Aorta (tissue), 5 donors: ENCODE data around the gene EEF2K. TPM values are rescaled to one million over a fixed set of nuclear protein-coding genes. Genes with fewer than 3 reads are reported as not detected.

Source experiments
- ATAC-seq: fragments of 200-7000 bp; cut with Tn5 transposase; one replicate; pipeline ENCODE4 v1.9.1; 2022; ENCODE audit warnings: moderate library complexity; ENCODE audit not compliant: low FRiP score
- DNase-seq, 2 donors: peaks; one replicate each; pipeline ENCODE4 v3.0.0-alpha.2; 2020
- H3K27ac ChIP-seq, 2 donors: one replicate each; pipeline ENCODE4 v1.5.1; 2013; ENCODE audit warnings: low read length in 2 of 2, mild to moderate bottlenecking in 2 of 2, moderate library complexity in 2 of 2, control low read depth in 1 of 2, inconsistent platforms in 1 of 2, low read depth in 1 of 2
- H3K27me3 ChIP-seq, 2 donors: one replicate each; pipeline ENCODE4 v1.6.1; 2013; ENCODE audit warnings: control low read depth in 1 of 2, low read length in 1 of 2, mild to moderate bottlenecking in 1 of 2, moderate library complexity in 1 of 2; ENCODE audit not compliant: insufficient read depth in 2 of 2, control insufficient read depth in 1 of 2
- H3K36me3 ChIP-seq, 2 donors: one replicate each; pipeline ENCODE4 v1.6.1; 2013; ENCODE audit warnings: control low read depth in 1 of 2, low read length in 1 of 2, mild to moderate bottlenecking in 1 of 2; ENCODE audit not compliant: insufficient read depth in 2 of 2, control insufficient read depth in 1 of 2
- H3K4me1 ChIP-seq, 2 donors: one replicate each; pipeline ENCODE4 v1.6.1; 2013; ENCODE audit warnings: low read length in 2 of 2, control low read depth in 1 of 2, mild to moderate bottlenecking in 1 of 2, moderate library complexity in 1 of 2; ENCODE audit not compliant: insufficient read depth in 2 of 2, control insufficient read depth in 1 of 2
- H3K4me3 ChIP-seq, 2 donors: one replicate each; pipeline ENCODE4 v1.5.1; 2013; ENCODE audit warnings: low read length in 2 of 2, control low read depth in 1 of 2, mild to moderate bottlenecking in 1 of 2
- H3K9me3 ChIP-seq: one replicate; pipeline ENCODE4 v1.6.1; 2013; ENCODE audit warnings: mild to moderate bottlenecking, low read length; ENCODE audit not compliant: control insufficient read depth
- WGBS, 2 donors: extraction: QIAGEN DNeasy Blood & Tissue Kit; methylation state at CpG; one replicate each; pipeline ENCODE4 v1.1.7; 2013; 5-methylcytosine and 5-hydroxymethylcytosine counted together
- intact Hi-C, 2 donors: fragments of 100-400 bp; cut with DNase I; formaldehyde crosslinking; loops; one replicate each; pipeline versions ENCODE4 v1.14.2 to v1.15.0; 2022
- polyA plus RNA-seq, 2 donors: library from polyadenylated mRNA; stranded (reverse); fragments of 200-250 nt; gene quantifications; one replicate each; pipeline ENCODE4 v1.2.3, GENCODE V29; 2013
- total RNA-seq, 2 donors: library from RNA; stranded (reverse); fragmentation: NEBNext Ultra II Directional; extraction: Animal tissue kit (Norgen Biotek cat#: 25700); gene quantifications; one replicate each; pipeline ENCODE4 v1.2.1, GENCODE V29; 2021
- donor health status: healthy with polysubstance abuse.
- donor health status: Bipolar disorder and iron deficiency.
- donor health status: DM: no; HTN: no; CAD: no.
- donor health status: DM: no; HTN: no; CAD: no.
- donor health status: DM: yes; HTN: yes; CAD: no.

Gene EEF2K
- total and polyA plus RNA-seq, 4 donors = 9.3 to 56.3 (median 26.3) TPM

DNA sequence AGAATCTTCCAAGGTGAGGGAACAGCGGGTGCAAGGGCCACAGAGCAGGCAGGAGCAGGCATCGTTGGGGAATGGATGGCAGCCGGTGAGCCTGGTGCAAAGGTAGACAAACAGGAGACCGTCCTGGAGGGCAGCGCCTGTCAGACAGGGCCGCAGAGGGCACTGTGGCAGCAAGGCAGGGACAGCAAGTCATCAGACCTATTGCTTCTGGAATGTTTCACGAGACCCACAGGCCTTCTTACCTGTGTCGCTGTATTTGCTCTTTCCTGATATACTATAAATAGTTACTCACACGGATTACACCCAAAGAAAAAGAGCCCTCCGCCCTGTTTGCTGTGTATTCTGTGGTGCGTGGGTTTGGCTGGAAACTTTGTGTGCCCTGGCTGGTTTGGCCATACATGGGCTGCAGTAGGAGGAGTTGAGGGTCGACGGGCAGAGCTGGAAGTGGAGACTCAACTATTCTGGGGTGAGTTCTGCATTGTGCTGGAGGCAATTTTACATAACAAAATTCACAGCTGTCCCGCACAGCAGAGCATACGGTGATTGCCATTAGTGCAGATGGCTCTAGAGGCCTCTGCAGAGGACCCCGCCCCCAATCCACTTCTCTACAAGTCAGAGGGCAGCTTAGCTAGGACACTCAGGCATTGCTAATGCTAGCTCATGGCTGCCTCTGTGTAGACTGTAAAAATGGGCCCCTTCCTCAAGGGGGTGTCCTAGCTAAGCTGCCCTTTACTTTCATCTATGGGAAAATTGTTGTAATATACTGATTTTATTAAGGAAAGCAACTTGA, 72.6 kb downstream of the EEF2K start:
- intact Hi-C loops = no loop called here
- WGBS, 2 donors = 79% methylated on average over 16 of the region's 16 CpGs
- ATAC-seq = no peak
- no peak for DNase-seq
- Histone ChIP-seq H3K27me3 (no peaks in the 10 kb centered on the region), H3K9me3 (no peaks in the 10 kb centered on the region), H3K36me3 (peaks cover 3 to 4% of the 10 kb centered on the region in 2 donors), H3K4me1 (no peaks in the 10 kb centered on the region), H3K27ac (no peak overlapping the region), H3K4me3 (no peak overlapping the region)

DNA sequence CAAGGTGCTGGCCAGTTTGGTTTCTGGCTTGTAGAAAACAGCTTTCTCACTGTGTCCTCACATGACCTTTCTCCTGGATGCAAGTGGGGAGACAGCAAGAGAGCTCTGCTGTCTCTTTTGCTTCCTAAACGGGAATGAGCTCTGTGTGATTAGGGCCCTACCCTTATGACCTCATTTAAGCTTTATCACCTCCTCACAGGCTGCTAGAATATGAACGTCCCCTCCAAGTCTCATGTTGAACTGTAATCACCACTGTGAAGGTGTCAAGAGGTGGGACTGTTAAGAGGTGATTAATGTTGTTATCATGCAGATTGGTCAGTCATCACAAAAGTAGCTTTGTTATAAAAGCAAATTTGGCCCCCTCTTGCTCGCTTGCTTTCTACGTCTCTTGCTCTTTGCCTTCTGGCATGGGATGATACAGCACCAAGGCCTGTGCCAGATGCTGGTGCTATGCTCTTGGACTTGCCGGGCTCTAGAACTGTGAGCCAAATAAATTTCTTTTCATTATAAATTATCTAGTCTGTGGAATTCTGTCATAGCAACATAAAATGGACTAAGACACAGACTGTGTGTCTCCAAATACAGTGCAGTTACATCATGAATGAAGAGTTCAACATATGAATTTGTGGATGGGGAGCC, 76.3 kb downstream of the EEF2K start:
- peaks cover 0 to 5% of the 10 kb centered on the region in 2 donors for H3K36me3 ChIP-seq
- intact Hi-C loops = no loop called here

DNA sequence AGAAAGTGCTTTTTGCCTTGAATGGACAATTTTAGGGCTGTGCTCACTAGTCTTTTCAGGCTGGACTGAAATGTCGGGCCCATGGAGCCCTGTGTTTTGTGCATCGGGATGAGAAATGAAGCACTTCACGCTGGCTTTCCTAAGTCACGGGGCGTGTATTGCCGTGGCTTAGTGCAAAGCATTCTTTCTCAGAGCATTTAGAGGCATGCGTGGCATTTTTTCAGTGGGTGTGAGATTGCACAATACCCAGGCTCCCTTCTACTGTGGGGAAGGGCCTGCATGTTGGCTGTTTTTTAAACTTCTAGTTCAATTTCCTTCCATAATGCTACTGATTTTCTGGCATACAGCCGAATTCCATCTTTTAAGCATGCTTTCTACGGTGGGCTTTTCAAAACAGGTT, 78.6 kb downstream of the EEF2K start:
- Histone ChIP-seq H3K9me3 (no peaks in the 10 kb centered on the region), H3K36me3 (peaks cover 0 to 5% of the 10 kb centered on the region in 2 donors), H3K27me3 (no peaks in the 10 kb centered on the region), H3K27ac (no peak overlapping the region), H3K4me3 (no peak overlapping the region), H3K4me1 (no peaks in the 10 kb centered on the region)
- intact Hi-C loops = no loop called here
- WGBS, 2 donors = 66 to 72% methylated on average over 9 of the region's 9 CpGs
- DNase-seq = peak in 1 of 2 donors; percentile 2
- no peak for ATAC-seq

More for the DNA sequence above, 76.3 kb downstream of the EEF2K start:
- no peaks in the 10 kb centered on the region for H3K9me3 ChIP-seq
- H3K27ac ChIP-seq = no peak overlapping the region
- 85 to 86% methylated on average over 5 of the region's 5 CpGs for WGBS, 2 donors
- no peaks in the 10 kb centered on the region for H3K4me1 ChIP-seq
- H3K27me3 ChIP-seq = no peaks in the 10 kb centered on the region
- H3K4me3 ChIP-seq = no peak overlapping the region
- ATAC-seq (no peak), DNase-seq (no peak)

DNA sequence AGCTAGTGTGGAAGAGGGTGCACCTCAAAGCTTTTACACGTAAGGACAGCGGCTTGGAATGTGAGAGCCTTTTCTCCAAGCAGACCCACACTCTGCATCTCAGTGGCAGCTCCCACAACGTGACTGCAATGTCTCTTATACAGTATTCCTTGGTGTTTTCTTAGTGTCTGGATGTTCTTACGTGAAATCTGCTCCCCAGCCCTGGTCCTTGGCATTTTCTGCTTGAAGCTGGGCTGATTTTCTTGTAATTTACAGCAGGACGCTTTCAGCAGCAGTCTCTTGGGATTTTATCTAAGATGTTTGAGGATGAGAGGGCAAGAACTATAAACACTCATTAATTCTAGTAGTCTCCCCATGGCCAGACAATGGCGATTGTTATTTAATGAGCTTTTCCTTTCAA, 79.0 kb downstream of the EEF2K start:
- intact Hi-C loops = no loop called here
- no peak for ATAC-seq
- WGBS, 2 donors = 62 to 75% methylated on average over 6 of the region's 6 CpGs

DNA sequence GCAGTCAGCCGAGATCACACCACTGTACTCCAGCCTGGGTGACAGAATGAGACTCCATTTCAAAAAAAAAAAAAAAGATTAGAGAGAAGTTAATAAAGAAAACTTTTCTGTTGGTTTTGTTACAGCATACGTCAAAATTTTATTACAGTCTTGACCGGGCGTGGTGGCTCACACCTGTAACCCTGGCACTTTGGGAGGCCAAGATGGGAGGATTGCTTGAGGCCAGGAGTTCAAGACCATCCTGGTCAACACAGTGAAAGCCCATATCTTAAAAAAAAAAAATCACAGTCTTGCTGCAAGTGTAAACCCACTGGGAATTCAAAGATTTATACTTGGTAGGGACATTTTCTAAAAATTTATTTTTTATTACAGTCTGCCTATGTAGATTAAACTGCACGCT, 84.9 kb downstream of the EEF2K start:
- no peak overlapping the region for H3K27ac ChIP-seq
- H3K9me3 ChIP-seq = no peaks in the 10 kb centered on the region
- intact Hi-C loops = no loop called here
- H3K4me1 ChIP-seq = no peaks in the 10 kb centered on the region
- 91 to 92% methylated on average over 5 of the region's 5 CpGs for WGBS, 2 donors
- no peaks in the 10 kb centered on the region for H3K36me3 ChIP-seq
- H3K4me3 ChIP-seq = no peak overlapping the region
- no peak for ATAC-seq
- no peaks in the 10 kb centered on the region for H3K27me3 ChIP-seq
- no peak for DNase-seq

More for the DNA sequence above, 79.0 kb downstream of the EEF2K start:
- H3K4me1 ChIP-seq = no peaks in the 10 kb centered on the region
- H3K36me3 ChIP-seq = peaks cover 0 to 5% of the 10 kb centered on the region in 2 donors
- H3K27me3 ChIP-seq = no peaks in the 10 kb centered on the region
- peak in 1 of 2 donors; percentile 23 for DNase-seq
- no peak overlapping the region for H3K4me3 ChIP-seq
- no peak overlapping the region for H3K27ac ChIP-seq
- H3K9me3 ChIP-seq = no peaks in the 10 kb centered on the region

DNA sequence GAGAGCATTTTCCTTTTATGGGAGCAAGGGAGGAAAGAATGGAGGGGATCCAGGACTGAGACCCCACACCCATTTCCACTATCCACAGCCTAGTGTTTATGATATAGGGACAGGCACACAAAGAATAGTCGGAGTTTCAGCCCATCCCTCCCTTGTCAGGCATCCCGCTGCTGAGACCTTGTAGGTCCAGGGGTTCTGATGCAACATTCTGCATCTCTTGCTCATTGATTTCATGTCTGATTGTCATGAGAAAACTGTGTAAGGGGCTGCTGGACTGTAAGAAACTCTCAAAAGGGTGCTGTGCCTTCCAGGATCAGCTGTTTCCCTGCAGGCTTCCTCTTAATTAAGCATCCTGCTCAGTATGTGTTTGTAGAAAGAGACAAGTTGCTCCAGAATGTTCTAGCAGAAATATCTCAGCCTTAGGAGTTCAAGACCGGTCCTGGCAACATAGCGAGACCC, 85.8 kb downstream of the EEF2K start:
- Histone ChIP-seq H3K27ac (no peak overlapping the region), H3K27me3 (no peaks in the 10 kb centered on the region), H3K9me3 (no peaks in the 10 kb centered on the region), H3K36me3 (no peaks in the 10 kb centered on the region), H3K4me1 (no peaks in the 10 kb centered on the region), H3K4me3 (no peak overlapping the region)
- WGBS, 2 donors = 37 to 41% methylated on average over 4 of the region's 4 CpGs
- ATAC-seq (no peak), DNase-seq (no peak)
- intact Hi-C loops = no loop called here

DNA sequence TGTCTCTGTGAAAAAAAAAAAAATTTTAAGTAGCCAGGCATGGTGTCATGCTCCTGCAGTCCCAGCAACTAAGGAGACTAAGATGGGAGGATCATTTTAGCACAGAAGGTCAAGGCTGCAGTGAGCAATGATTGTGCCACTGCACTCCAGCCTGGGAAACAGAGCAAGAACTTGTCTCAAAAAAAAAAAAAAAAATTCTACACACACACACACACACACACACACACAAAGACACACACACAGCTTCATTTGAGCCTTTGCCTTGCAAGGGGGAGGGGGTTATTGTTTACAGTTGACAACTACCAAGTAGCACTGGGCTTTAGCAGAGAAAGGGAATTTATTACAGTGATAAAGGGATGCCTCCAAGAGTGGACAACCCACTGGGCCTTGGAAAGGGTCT, 86.2 kb downstream of the EEF2K start:
- Histone ChIP-seq H3K4me1 (no peaks in the 10 kb centered on the region), H3K4me3 (no peak overlapping the region), H3K27ac (no peak overlapping the region), H3K27me3 (no peaks in the 10 kb centered on the region), H3K36me3 (no peaks in the 10 kb centered on the region), H3K9me3 (no peaks in the 10 kb centered on the region)
- DNase-seq (no peak), ATAC-seq (no peak)
- intact Hi-C loops = no loop called here

DNA sequence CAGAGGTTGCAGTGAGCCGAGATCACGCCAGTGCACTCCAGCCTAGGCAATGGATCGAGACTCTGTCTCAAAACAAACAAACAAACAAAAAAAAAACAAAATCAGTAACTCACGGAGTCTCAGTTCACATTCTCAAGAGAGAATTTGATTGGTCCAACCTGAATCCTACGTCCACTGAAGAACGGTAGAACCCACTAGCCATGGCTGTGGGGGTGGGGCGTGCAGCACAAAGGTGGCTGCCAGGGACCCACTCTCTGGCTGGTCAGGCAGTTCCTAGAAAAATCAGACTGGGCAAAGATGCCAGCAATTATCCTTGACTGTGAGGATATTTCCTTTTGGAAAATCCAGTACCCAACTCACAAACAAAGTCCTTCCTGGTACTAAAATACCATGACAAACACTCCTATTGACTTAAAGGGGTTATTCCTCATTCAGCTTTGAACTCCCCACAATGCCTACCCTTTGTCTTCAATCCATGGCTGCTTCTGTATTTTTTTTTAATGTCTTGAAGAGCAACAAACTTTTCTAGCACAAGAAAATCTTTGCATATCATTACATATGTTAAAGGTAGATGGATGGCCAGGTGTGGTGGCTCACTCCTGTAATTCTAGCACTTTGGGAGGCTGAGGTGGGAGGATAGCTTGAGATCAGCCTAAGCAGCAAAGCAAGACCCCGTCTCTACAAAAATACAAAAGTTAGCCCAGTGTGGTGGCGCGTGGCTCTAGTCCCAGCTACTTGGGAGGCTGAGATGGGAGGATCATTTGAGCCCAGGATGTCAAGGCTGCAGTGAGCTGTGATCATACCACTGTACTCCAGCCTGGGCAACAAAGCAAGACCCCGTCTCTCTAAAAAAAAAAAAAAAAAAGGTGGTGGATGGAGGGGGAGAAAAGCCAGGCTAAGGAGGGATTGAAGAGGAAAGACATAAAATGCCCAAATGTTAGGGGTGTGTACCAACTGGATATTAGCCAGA, 87.3 kb downstream of the EEF2K start:
- peak in 1 of 2 donors; percentile 13 for DNase-seq
- 82 to 88% methylated on average over 11 of the region's 11 CpGs for WGBS, 2 donors
- intact Hi-C loops = no loop called here

More for the DNA sequence above, 87.3 kb downstream of the EEF2K start:
- H3K9me3 ChIP-seq = no peaks in the 10 kb centered on the region
- no peak for ATAC-seq
- no peaks in the 10 kb centered on the region for H3K36me3 ChIP-seq
- no peak overlapping the region for H3K4me3 ChIP-seq
- no peaks in the 10 kb centered on the region for H3K27me3 ChIP-seq
- H3K4me1 ChIP-seq = no peaks in the 10 kb centered on the region
- H3K27ac ChIP-seq = no peak overlapping the region
